B cell (primary cell): ENCODE results near the gene ASB17. TPM values are rescaled to one million over a fixed set of nuclear protein-coding genes. Genes with fewer than 3 reads are reported as not detected.

Experiments used
- ATAC-seq: fragments of 200-7000 bp; cut with Tn5 transposase; one replicate; pipeline ENCODE4 v1.10.0; 2021; ENCODE audit warnings: low read depth, mild to moderate bottlenecking, moderate number of reproducible peaks, moderate library complexity
- CTCF ChIA-PET: fragments of 350-600 bp; sonication (Branson Sonifier 250); formaldehyde crosslinking; loops from one replicate; lab custom pipeline; 2021; ENCODE audit warnings: antibody characterized with exemption, inconsistent platforms; lab: Charles Lee
- POLR2A ChIA-PET: fragments of 350-600 bp; sonication (Branson Sonifier 250); formaldehyde crosslinking; loops from one replicate; lab custom pipeline; 2021; ENCODE audit warnings: antibody characterized with exemption; lab: Charles Lee
- DNase-seq: peaks from one replicate; pipeline ENCODE4 v3.0.0; 2013
- H2AFZ ChIP-seq: 2 replicates; pipeline ENCODE4 v1.6.1; 2012; ENCODE audit warnings: mild to moderate bottlenecking, low read depth, low read length; ENCODE audit not compliant: insufficient read depth, poor library complexity, severe bottlenecking
- H3K27ac ChIP-seq, 2 donors: 1 replicate in 1 of 2; 2 replicates in 1 of 2; pipeline ENCODE4 v1.5.1; 2012 to 2013; ENCODE audit warnings: low read length in 2 of 2, mild to moderate bottlenecking in 2 of 2, moderate library complexity in 1 of 2
- H3K27me3 ChIP-seq, 4 experiments: fragments of 200-600 bp in 1 of 4; sonication (generic) in 1 of 4; replicated peaks in 1 of 4; 1 replicate in 2 of 4; 2 replicates in 2 of 4; pipeline versions ENCODE4 v1.6.1 to v1.7.0; 2013 to 2016; ENCODE audit warnings: low read length in 3 of 4, mild to moderate bottlenecking in 2 of 4, mixed read lengths in 1 of 4, moderate library complexity in 1 of 4; ENCODE audit not compliant: insufficient read depth in 4 of 4, control insufficient read depth in 3 of 4; ENCODE audit errors: control extremely low read depth in 1 of 4
- H3K36me3 ChIP-seq, 2 experiments: replicated peaks in 1 of 2; 1 replicate in 1 of 2; 2 replicates in 1 of 2; pipeline versions ENCODE4 v1.6.1 to v1.7.1; 2013; ENCODE audit warnings: low read length in 1 of 2; ENCODE audit not compliant: insufficient read depth in 2 of 2, control insufficient read depth in 1 of 2; ENCODE audit errors: control extremely low read depth in 1 of 2, extremely low read depth in 1 of 2
- H3K4me1 ChIP-seq, 2 donors: fragments of 200-600 bp in 1 of 2; sonication (generic) in 1 of 2; 1 replicate in 1 of 2; 2 replicates in 1 of 2; pipeline versions ENCODE4 v1.5.1 to v1.6.1; 2013 to 2017; ENCODE audit warnings: low read length in 2 of 2; ENCODE audit not compliant: control insufficient read depth in 2 of 2, insufficient read depth in 2 of 2
- H3K4me2 ChIP-seq: replicated peaks from 2 replicates; pipeline ENCODE3; 2012; ENCODE audit warnings: mild to moderate bottlenecking, low read depth, low read length; ENCODE audit not compliant: poor library complexity, severe bottlenecking
- H3K4me3 ChIP-seq, 5 experiments: fragments of 200-600 bp in 1 of 5; sonication (generic) in 1 of 5; 1 replicate in 3 of 5; 2 replicates in 2 of 5; pipeline versions ENCODE4 v1.5.1 to v1.7.0; 2011 to 2016; ENCODE audit warnings: low read length in 4 of 5, mild to moderate bottlenecking in 4 of 5, low read depth in 2 of 5, control low read depth in 1 of 5, moderate library complexity in 1 of 5; ENCODE audit not compliant: insufficient read depth in 1 of 5; ENCODE audit errors: control extremely low read depth in 1 of 5, extremely low read depth in 1 of 5
- H3K79me2 ChIP-seq: fragments of 200-600 bp; sonication (generic); one replicate; pipeline ENCODE4 v1.6.0; 2016; ENCODE audit warnings: low read length; ENCODE audit not compliant: control insufficient read depth, insufficient read depth
- H3K9ac ChIP-seq: fragments of 200-600 bp; sonication (generic); 2 replicates; pipeline ENCODE4 v1.6.1; 2017; ENCODE audit warnings: mild to moderate bottlenecking, low read length, moderate library complexity
- H3K9me3 ChIP-seq, 3 donors: one replicate each; pipeline versions ENCODE4 v1.6.1 to v1.7.1; 2013; ENCODE audit warnings: low read length in 2 of 3; ENCODE audit not compliant: control insufficient read depth in 2 of 3, insufficient read depth in 1 of 3; ENCODE audit errors: control extremely low read depth in 1 of 3
- H4K20me1 ChIP-seq: 2 replicates; pipeline ENCODE4 v1.6.0; 2012; ENCODE audit warnings: mild to moderate bottlenecking, low read length; ENCODE audit not compliant: insufficient read depth, control insufficient read depth, poor library complexity, severe bottlenecking
- H3K27ac Mint-ChIP-seq: one replicate; pipeline ENCODE4 v1.8.0; 2021; ENCODE audit warnings: mixed read lengths
- H3K27me3 Mint-ChIP-seq: one replicate; pipeline ENCODE4 v1.8.0; 2021; ENCODE audit warnings: mixed read lengths
- H3K4me1 Mint-ChIP-seq: one replicate; pipeline ENCODE4 v1.8.0; 2021; ENCODE audit warnings: mixed read lengths
- H3K4me3 Mint-ChIP-seq: one replicate; pipeline ENCODE4 v1.8.0; 2021; ENCODE audit warnings: mixed read lengths
- H3K9me3 Mint-ChIP-seq: one replicate; pipeline ENCODE4 v1.8.0; 2022; ENCODE audit warnings: mixed read lengths; ENCODE audit not compliant: insufficient read depth
- CTCF ChIP-seq: fragments of 200-600 bp; IDR thresholded peaks from one replicate; pipeline ENCODE4 v1.8.0; 2022; ENCODE audit warnings: antibody characterized with exemption, mild to moderate bottlenecking
- WGBS: methylation state at CpG from one replicate; pipeline ENCODE4 v1.1.5; 2013; ENCODE audit warnings: missing lambda C conversion rate; ENCODE audit not compliant: insufficient coverage; 5-methylcytosine and 5-hydroxymethylcytosine counted together
- intact Hi-C: fragments of 100-400 bp; cut with micrococcal nuclease; formaldehyde crosslinking; loops from one replicate; pipeline ENCODE4 v1.10.0; 2022
- polyA plus RNA-seq: library from polyadenylated mRNA; depleted of rRNA; stranded (reverse); fragments of >200 nt; gene quantifications from 2 replicates; pipeline ENCODE4 v1.2.3, GENCODE V29; 2012
- total RNA-seq, 2 donors: library from RNA; stranded (reverse); fragments of 120-200 nt in 1 of 2; gene quantifications; 1 replicate in 1 of 2; 2 replicates in 1 of 2; pipeline versions ENCODE4 v1.2.3 to v1.2.4, GENCODE V29; 2013 to 2022

ASB17 gene
- total and polyA plus RNA-seq, 2 donors (not counting 1 experiment from before 2014, with no cell fraction given) = not detected

- no peak overlapping the region for H3K4me2 ChIP-seq
Measured at GRCh38 chr1:75980972-75981897, 49.0 kb upstream of the ASB17 start.

More at GRCh38 chr1:75980972-75981897, 49.0 kb upstream of the ASB17 start:
- Histone ChIP-seq H4K20me1 (no peaks in the 10 kb centered on the region), H3K36me3 (no peaks in the 10 kb centered on the region), H3K27me3 (no peaks in the 10 kb centered on the region), H3K4me3 (no peak overlapping the region), H3K27ac (no peak overlapping the region), H2AFZ (no peak overlapping the region), H3K9me3 (peaks cover 0 to 13% (median 0%) of the 10 kb centered on the region in 3 donors), H3K79me2 (no peaks in the 10 kb centered on the region), H3K4me1 (no peaks in the 10 kb centered on the region), H3K9ac (no peak overlapping the region)
- Mint-ChIP-seq H3K4me1 (no peaks in the 10 kb centered on the region), H3K4me3 (no peak overlapping the region), H3K27ac (no peak overlapping the region), H3K27me3 (peaks cover 15% of the 10 kb centered on the region), H3K9me3 (peaks cover 7% of the 10 kb centered on the region)
- intact Hi-C loops = no loop called here
- ChIA-PET POLR2A (no interaction called here), CTCF (interaction anchor here (2.0 kb wide), 1 partner anchor 10 kb away, joined by 10 read pairs; no protein-coding TSS in a partner anchor)
- WGBS = 87% methylated on average over 3 of the region's 6 CpGs
- ATAC-seq (no peak), DNase-seq (no peak)
- no peak for TF ChIP-seq CTCF
